OCI-LY1 (cell line): ENCODE data around the gene CSGALNACT2.

Source experiments
- EZH2 ChIP-seq: fragments of 200-600 bp; sonication (generic), shearing (Covaris generic); IDR thresholded peaks from 2 replicates; pipeline ENCODE4 v1.8.0; 2017; ENCODE audit warnings: borderline replicate concordance, mixed run types, mild to moderate bottlenecking, antibody characterized with exemption, low read length, moderate library complexity, mixed read lengths
- TF ChIP-seq, protein P1 (sequence below): fragments of 200-600 bp; sonication (generic), shearing (Covaris generic); IDR thresholded peaks from 2 replicates; pipeline ENCODE4 v1.5.1; 2017; ENCODE audit warnings: mild to moderate bottlenecking, antibody characterized with exemption, low read length, moderate library complexity, mixed read lengths

DNA sequence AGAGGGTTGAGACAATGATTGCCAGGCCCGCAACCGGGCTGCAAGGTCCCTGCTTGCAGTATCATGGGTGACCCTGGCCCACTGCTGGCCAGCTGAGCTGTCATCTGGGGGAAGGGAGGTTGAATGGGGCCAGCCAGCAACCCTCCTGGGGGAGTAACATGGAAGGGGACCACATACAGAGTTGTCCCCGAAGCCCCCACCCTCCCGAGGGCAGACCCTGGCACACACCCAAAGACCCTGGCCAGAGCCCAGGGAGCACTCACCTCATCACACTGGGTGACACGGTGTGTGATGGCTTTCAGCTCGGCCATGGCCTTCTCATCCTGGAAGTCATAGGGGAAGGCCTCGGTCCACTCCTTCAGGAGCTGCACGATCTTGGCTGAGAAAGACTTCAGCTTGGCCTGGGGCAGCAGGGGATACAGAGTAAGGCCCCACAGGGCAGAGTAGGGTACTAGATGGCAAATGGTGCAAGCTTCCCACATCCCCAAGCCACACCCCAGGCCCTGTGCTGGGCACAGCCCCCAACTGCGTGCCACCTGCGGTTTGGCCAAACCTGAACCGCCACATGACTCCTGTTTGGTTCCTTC, 63.4 kb downstream of the CSGALNACT2 start:
- TF ChIP-seq, protein P1, sequence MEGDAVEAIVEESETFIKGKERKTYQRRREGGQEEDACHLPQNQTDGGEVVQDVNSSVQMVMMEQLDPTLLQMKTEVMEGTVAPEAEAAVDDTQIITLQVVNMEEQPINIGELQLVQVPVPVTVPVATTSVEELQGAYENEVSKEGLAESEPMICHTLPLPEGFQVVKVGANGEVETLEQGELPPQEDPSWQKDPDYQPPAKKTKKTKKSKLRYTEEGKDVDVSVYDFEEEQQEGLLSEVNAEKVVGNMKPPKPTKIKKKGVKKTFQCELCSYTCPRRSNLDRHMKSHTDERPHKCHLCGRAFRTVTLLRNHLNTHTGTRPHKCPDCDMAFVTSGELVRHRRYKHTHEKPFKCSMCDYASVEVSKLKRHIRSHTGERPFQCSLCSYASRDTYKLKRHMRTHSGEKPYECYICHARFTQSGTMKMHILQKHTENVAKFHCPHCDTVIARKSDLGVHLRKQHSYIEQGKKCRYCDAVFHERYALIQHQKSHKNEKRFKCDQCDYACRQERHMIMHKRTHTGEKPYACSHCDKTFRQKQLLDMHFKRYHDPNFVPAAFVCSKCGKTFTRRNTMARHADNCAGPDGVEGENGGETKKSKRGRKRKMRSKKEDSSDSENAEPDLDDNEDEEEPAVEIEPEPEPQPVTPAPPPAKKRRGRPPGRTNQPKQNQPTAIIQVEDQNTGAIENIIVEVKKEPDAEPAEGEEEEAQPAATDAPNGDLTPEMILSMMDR, result no peak
- TF ChIP-seq EZH2, result no peak
